ENCODE results near the gene DPF1. TPM values are rescaled to one million over a fixed set of nuclear protein-coding genes. Genes with fewer than 3 reads are reported as not detected.
A peak's percentile ranks its signal among the peaks of the same experiment; 100 is the strongest.

Gene DPF1
- total RNA-seq, 1 donor from 2014 or later, result 4.0 TPM

- H4K20me1 ChIP-seq (ENCODE audit: insufficient read depth, low read length), result no peaks in the 10 kb centered on the region
- H3K36me3 ChIP-seq (ENCODE audit: insufficient read depth, low read length), result no peaks in the 10 kb centered on the region
- no peaks in the 10 kb centered on the region for H3K27me3 ChIP-seq (ENCODE audit: insufficient read depth, low read length)
- no peak for FAIRE-seq
- H3K4me1 Mint-ChIP-seq (ENCODE audit: low read depth, unreplicated experiment), result peaks cover 35% of the 10 kb centered on the region
- no peaks in the 10 kb centered on the region for H3K9me3 ChIP-seq (ENCODE audit: insufficient read depth, low read depth, low read length)
- H3K4me1 ChIP-seq (ENCODE audit: insufficient read depth, low read length), result peaks cover 24% of the 10 kb centered on the region
- no peaks in the 10 kb centered on the region for H3K79me2 ChIP-seq (ENCODE audit: insufficient read depth, low read length)
- H3K27ac Mint-ChIP-seq (ENCODE audit: unreplicated experiment), result no peak overlapping the region
- H3K9ac ChIP-seq (ENCODE audit: low read length), result no peak overlapping the region
- peak overlapping the region; percentile 51 for H3K4me2 ChIP-seq (ENCODE audit: low read length)
- H2AFZ ChIP-seq (ENCODE audit: low read depth, low read length), result no peak overlapping the region
- peaks cover 2% of the 10 kb centered on the region for H3K36me3 Mint-ChIP-seq (ENCODE audit: low read depth, unreplicated experiment)
- H3K9me3 Mint-ChIP-seq (ENCODE audit: unreplicated experiment), result no peaks in the 10 kb centered on the region
- H3K27me3 Mint-ChIP-seq (ENCODE audit: low read depth, unreplicated experiment), result no peaks in the 10 kb centered on the region
- H3K4me3 ChIP-seq (ENCODE audit: insufficient read depth, low read depth, low read length), result no peak overlapping the region
- H3K4me3 Mint-ChIP-seq (ENCODE audit: unreplicated experiment), result no peak overlapping the region
- DNase-seq (ENCODE audit: low read depth), result peak; percentile 39
- H3K27ac ChIP-seq (ENCODE audit: low read depth, low read length), result no peak overlapping the region
- no peak for TF ChIP-seq CTCF (IDR thresholded peaks at IDR 0.05; ENCODE audit: insufficient read depth, low read depth, low read length)
- TF ChIP-seq EZH2 (IDR thresholded peaks at IDR 0.05; ENCODE audit: insufficient read depth, low read length), result no peak
Observed at GRCh38 chr19:38270587-38271167, 46.7 kb upstream of the DPF1 start.

DNA sequence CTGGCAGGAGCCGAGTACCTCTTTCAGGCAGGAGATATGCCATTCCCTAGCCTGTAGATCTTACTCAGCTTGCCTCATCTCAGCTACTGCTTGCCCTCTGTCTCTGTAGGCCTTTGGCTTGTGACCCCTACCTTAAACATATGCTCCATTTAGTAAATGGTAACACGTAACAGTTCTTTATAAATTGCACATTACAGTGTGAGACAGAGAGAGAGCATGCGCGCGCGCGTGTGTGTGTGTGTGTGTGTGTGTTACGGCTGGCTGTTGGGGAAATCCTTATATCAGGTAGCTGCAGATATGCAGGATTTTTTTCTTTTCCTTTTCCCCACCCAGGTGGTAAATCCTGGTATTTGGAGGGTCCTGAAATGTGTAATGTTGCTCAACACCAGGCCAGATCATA lies 44.5 kb upstream of the DPF1 start:
- H3K4me1 Mint-ChIP-seq (ENCODE audit: low read depth, unreplicated experiment), result peaks cover 47% of the 10 kb centered on the region
- no peaks in the 10 kb centered on the region for H3K9me3 ChIP-seq (ENCODE audit: insufficient read depth, low read depth, low read length)
- no peak for DNase-seq (ENCODE audit: low read depth)
- H3K4me3 Mint-ChIP-seq (ENCODE audit: unreplicated experiment), result no peak overlapping the region
- H3K36me3 ChIP-seq (ENCODE audit: insufficient read depth, low read length), result no peaks in the 10 kb centered on the region
- no peak overlapping the region for H3K27ac ChIP-seq (ENCODE audit: low read depth, low read length)
- TF ChIP-seq EZH2 (IDR thresholded peaks at IDR 0.05; ENCODE audit: insufficient read depth, low read length), result no peak
- TF ChIP-seq CTCF (IDR thresholded peaks at IDR 0.05; ENCODE audit: insufficient read depth, low read depth, low read length), result no peak
- peaks cover 35% of the 10 kb centered on the region for H3K4me1 ChIP-seq (ENCODE audit: insufficient read depth, low read length)
- no peak overlapping the region for H3K4me3 ChIP-seq (ENCODE audit: insufficient read depth, low read depth, low read length)
- H3K9ac ChIP-seq (ENCODE audit: low read length), result no peak overlapping the region
- no peak for FAIRE-seq
- no peaks in the 10 kb centered on the region for H3K9me3 Mint-ChIP-seq (ENCODE audit: unreplicated experiment)
- H3K36me3 Mint-ChIP-seq (ENCODE audit: low read depth, unreplicated experiment), result peaks cover 6% of the 10 kb centered on the region
- no peak overlapping the region for H3K4me2 ChIP-seq (ENCODE audit: low read length)
- no peaks in the 10 kb centered on the region for H3K79me2 ChIP-seq (ENCODE audit: insufficient read depth, low read length)
- no peaks in the 10 kb centered on the region for H3K27me3 Mint-ChIP-seq (ENCODE audit: low read depth, unreplicated experiment)
- H3K27ac Mint-ChIP-seq (ENCODE audit: unreplicated experiment), result no peak overlapping the region
- H2AFZ ChIP-seq (ENCODE audit: low read depth, low read length), result no peak overlapping the region
- H3K27me3 ChIP-seq (ENCODE audit: insufficient read depth, low read length), result no peaks in the 10 kb centered on the region
- H4K20me1 ChIP-seq (ENCODE audit: insufficient read depth, low read length), result no peaks in the 10 kb centered on the region

- no peak overlapping the region for H3K4me3 ChIP-seq (ENCODE audit: insufficient read depth, low read depth, low read length)
- no peaks in the 10 kb centered on the region for H3K9me3 Mint-ChIP-seq (ENCODE audit: unreplicated experiment)
- DNase-seq (ENCODE audit: low read depth) (no peak), FAIRE-seq (no peak)
- H3K27ac ChIP-seq (ENCODE audit: low read depth, low read length), result no peak overlapping the region
- H3K27me3 ChIP-seq (ENCODE audit: insufficient read depth, low read length), result no peaks in the 10 kb centered on the region
- H3K4me2 ChIP-seq (ENCODE audit: low read length), result peak overlapping the region; percentile 63
- H3K36me3 ChIP-seq (ENCODE audit: insufficient read depth, low read length), result no peaks in the 10 kb centered on the region
- H2AFZ ChIP-seq (ENCODE audit: low read depth, low read length), result no peak overlapping the region
- no peaks in the 10 kb centered on the region for H4K20me1 ChIP-seq (ENCODE audit: insufficient read depth, low read length)
- H3K9ac ChIP-seq (ENCODE audit: low read length), result no peak overlapping the region
- H3K4me1 Mint-ChIP-seq (ENCODE audit: low read depth, unreplicated experiment), result peaks cover 50% of the 10 kb centered on the region
- H3K79me2 ChIP-seq (ENCODE audit: insufficient read depth, low read length), result no peaks in the 10 kb centered on the region
- peaks cover 36% of the 10 kb centered on the region for H3K4me1 ChIP-seq (ENCODE audit: insufficient read depth, low read length)
- no peak for TF ChIP-seq EZH2 (IDR thresholded peaks at IDR 0.05; ENCODE audit: insufficient read depth, low read length)
- TF ChIP-seq CTCF (IDR thresholded peaks at IDR 0.05; ENCODE audit: insufficient read depth, low read depth, low read length), result no peak
- no peak overlapping the region for H3K4me3 Mint-ChIP-seq (ENCODE audit: unreplicated experiment)
- H3K36me3 Mint-ChIP-seq (ENCODE audit: low read depth, unreplicated experiment), result peaks cover 6% of the 10 kb centered on the region
- peak overlapping the region; percentile 30 for H3K27ac Mint-ChIP-seq (ENCODE audit: unreplicated experiment)
- no peaks in the 10 kb centered on the region for H3K9me3 ChIP-seq (ENCODE audit: insufficient read depth, low read depth, low read length)
- no peaks in the 10 kb centered on the region for H3K27me3 Mint-ChIP-seq (ENCODE audit: low read depth, unreplicated experiment)
Observed at GRCh38 chr19:38267761-38268483, 43.9 kb upstream of the DPF1 start.

All from astrocyte (in vitro differentiated cells and primary cell).